AG09309 (cell line): ENCODE results near the gene MYBPHL.
A peak's percentile ranks its signal among the peaks of the same experiment; 100 is the strongest.

Experiments
- DNase-seq: peaks from one replicate; pipeline ENCODE4 v3.0.0-alpha.2; 2010; ENCODE audit warnings: low read depth
- H3K4me3 ChIP-seq: 2 replicates; pipeline ENCODE4 v1.5.1; 2011; ENCODE audit warnings: mild to moderate bottlenecking, low read depth, low read length, moderate library complexity; ENCODE audit not compliant: control insufficient read depth
- TF ChIP-seq, protein P1 (sequence below): IDR thresholded peaks from 2 replicates; pipeline ENCODE4 v1.5.1; 2011; ENCODE audit warnings: mild to moderate bottlenecking, low read depth, low read length, inconsistent platforms; ENCODE audit not compliant: insufficient read depth, control insufficient read depth; ENCODE audit errors: missing control alignments

The MYBPHL gene

DNA sequence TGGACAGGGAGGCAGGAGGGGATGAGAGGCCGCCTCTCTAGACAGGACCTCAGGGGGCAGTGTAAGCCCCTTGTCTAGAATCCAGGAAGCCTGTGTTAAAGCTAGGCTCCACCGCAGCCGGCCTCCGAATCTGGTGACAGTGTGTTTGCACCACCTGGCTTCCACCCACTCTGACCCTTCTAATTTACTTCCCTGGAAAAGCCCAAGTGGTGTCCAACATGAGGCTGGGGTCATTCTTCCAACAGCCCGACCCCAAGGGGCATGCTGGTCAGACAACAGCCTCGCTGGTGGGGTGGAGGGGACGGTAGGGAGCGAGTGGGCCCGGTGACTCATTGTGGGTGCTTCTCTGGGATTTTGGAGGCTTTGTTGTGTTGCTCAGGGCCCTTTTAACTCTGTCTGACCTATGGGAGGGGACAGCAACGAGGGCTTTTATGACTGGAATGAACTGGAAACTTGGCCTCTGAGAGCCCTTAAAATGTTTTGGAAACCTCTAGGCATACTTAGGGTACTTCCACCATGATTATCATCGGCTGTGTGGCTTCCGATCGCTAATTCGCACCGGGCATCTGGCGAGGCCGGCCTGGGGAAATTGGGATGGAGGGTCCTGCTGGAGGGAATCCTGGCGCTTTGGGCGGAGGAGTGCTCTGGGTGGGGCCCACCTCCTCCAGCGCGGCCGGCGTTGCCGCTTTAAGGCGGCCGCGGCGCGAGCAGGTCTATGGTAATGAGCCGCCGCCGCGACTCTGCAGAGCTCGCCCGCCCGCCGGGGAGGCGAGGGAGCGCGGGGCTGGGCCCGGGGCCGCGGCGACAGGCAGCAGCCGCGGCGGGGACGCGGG, 57.8 kb downstream of the MYBPHL start, which contains the start of gene CELSR2:
CELSR2 (plus strand) TSS at position 743 of the 833 bp plus-strand sequence. CDS start 541 bp downstream, outside the sequence.
- no peak for DNase-seq
- TF ChIP-seq, protein P1, sequence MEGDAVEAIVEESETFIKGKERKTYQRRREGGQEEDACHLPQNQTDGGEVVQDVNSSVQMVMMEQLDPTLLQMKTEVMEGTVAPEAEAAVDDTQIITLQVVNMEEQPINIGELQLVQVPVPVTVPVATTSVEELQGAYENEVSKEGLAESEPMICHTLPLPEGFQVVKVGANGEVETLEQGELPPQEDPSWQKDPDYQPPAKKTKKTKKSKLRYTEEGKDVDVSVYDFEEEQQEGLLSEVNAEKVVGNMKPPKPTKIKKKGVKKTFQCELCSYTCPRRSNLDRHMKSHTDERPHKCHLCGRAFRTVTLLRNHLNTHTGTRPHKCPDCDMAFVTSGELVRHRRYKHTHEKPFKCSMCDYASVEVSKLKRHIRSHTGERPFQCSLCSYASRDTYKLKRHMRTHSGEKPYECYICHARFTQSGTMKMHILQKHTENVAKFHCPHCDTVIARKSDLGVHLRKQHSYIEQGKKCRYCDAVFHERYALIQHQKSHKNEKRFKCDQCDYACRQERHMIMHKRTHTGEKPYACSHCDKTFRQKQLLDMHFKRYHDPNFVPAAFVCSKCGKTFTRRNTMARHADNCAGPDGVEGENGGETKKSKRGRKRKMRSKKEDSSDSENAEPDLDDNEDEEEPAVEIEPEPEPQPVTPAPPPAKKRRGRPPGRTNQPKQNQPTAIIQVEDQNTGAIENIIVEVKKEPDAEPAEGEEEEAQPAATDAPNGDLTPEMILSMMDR, result no peak
- H3K4me3 ChIP-seq, result peak within 1 kb of the TSS; percentile 26

DNA sequence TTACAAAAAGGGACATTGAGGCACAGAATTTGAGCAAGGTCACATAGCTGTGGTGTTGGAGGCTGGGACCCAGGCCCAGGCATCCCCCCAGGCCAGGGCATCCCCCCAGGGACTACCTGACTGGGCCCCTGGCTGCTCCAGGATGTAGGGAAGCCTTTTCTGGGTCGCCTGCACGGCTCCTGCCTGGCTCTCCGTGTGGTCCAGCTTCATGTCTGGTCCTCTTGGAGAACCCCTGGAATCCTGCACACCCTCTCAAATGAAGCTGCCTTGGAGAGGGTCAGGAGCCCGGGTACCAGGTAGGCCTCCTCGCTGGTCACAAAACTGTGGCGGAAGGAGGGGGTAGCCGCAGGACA, 58.4 kb downstream of the MYBPHL start:
- no peak overlapping the region for H3K4me3 ChIP-seq
- TF ChIP-seq, protein P1, result no peak
- DNase-seq, result no peak

DNA sequence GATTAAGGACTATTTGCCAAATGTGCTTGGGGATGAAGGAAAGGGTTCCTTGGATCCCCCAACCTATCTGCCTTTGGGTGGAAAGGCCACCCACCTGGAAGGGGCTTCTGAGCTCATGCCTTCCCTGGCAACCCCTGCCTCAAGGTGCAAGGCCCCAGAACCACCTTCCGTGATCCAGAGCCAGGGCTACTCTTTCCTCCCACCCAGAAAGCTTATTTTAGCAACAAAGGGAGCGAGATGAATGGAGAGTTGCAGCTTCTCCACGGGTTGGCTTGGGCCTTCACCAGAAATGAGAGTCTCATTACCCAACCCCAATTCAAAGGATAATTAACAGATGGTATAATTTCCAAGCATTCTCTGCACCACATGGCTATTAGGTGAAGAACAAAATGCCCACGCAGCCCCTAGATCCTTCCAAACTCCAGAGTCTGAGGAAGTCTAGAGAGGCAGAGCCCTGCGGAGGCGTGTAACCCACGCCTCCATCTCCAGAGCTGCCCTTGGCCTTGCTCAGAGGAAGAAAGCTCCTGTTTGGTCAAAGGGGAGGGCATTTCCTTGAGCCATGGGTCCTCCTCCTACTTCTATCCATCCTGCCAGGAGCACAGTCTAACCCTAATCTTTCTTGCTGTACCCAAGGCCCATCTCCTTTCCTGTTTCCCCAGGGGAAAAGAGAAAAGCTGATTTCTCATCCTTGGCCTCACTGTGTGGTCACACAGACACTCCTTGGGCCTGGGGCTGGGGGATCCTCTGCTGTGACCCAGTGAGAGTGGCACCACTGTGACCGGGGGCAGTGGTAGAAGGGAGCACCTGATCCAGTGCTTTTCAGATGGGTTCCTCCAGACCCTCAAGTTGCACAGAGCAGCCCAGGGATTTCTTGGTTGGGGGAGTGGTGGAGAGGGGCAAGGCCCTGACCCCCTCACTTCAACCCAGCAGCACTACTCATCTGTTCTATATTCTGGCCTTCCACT, 59.1 kb downstream of the MYBPHL start:
- DNase-seq, result no peak
- TF ChIP-seq, protein P1, result no peak
- no peak overlapping the region for H3K4me3 ChIP-seq

DNA sequence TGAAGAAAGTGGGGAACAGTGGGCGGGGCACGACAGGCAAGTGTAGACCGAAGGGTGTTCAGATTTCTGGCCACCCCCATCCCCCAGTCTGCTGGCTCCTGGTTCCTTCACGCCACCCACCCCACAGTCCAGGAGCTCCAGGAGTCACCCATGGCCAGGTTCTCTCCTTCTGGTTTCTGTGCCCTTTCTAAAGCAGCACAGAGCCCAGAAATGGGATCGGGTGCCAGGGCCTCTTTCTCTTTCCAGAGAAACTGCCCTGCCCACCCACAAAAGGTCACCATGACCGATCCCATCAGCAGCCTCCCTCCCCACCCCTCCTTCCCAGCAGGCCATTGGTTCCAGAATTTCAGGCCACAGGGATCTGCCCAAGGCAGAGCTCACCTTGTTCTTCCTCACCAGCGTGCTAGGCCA, 60.7 kb downstream of the MYBPHL start:
- H3K4me3 ChIP-seq, result no peak overlapping the region
- no peak for DNase-seq
- TF ChIP-seq, protein P1, result no peak

DNA sequence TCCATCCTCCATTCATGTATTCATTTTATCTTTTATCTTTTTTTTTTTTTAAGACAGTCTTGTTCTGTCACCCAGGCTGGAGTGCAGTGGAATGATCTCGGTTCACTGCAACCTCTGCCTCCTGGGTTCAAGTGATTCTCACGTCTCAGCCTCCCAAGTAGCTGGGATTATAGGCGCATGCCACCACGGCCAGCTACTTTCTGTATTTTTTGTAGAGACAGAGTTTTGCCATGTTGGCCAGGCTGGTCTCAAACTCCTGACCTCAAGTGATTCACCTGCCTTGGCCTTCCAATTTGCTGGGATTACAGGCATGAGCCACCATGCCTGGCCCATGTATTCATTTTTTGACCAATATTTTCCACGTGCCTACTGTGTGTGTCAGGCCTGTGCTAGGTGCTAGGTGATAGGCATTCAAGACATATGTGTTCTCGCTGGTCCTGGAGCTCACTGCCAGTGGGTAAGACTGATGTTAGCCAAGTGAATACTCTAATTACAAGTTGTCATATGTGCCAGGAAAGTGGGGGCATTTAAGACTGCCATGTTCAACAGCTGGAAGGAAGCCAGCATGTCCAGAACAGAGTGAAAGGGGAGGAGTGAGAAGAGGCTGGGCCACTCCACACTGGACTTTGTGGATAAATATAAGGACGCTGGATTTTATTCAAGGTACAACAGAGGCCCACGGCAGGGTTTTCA, 62.8 kb downstream of the MYBPHL start:
- DNase-seq, result no peak
- H3K4me3 ChIP-seq, result no peak overlapping the region
- TF ChIP-seq, protein P1, result no peak

DNA sequence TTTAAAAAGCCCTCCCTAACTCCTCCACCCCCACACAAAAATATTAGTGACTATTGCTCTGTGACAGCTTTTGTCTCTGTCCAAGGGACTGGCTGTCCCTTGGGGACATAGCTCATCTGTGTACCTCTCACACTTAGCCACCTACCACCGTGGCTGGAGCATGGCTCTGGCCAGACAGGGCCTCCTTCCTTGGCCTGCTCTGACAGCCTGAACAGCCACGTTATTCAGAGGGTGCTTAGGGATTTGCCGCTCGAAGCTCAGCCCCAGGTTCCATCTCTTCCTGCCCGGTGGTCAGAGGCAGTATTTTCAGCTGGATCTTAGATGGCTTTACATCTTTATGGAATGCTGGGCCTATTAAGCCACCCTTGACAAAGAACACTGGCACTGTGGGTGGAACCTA, 63.6 kb downstream of the MYBPHL start:
- DNase-seq, result no peak
- no peak overlapping the region for H3K4me3 ChIP-seq
- TF ChIP-seq, protein P1, result no peak
